Gastroesophageal sphincter (tissue), 4 donors: ENCODE results near the gene SH3RF1. TPM values are rescaled to one million over a fixed set of nuclear protein-coding genes. Genes with fewer than 3 reads are reported as not detected.
A peak's percentile ranks its signal among the peaks of the same experiment; 100 is the strongest.

Experiments used
- ATAC-seq: fragments of 150-250 bp; one replicate; pipeline ENCODE4 v1.9.1; 2016; ENCODE audit warnings: mild to moderate bottlenecking, moderate library complexity
- H3K27ac ChIP-seq, 4 donors: fragments of 200-600 bp; sonication (generic) in 3 of 4; 1 replicate in 3 of 4; 2 replicates in 1 of 4; pipeline ENCODE4 v1.5.1; 2016 to 2019
- H3K27me3 ChIP-seq: fragments of 200-600 bp; sonication (generic); one replicate; pipeline ENCODE4 v1.5.1; 2019
- H3K36me3 ChIP-seq, 2 donors: fragments of 200-600 bp; sonication (generic); one replicate each; pipeline ENCODE4 v1.5.1; 2019; ENCODE audit warnings: control low read depth in 1 of 2
- H3K4me1 ChIP-seq, 3 donors: fragments of 200-600 bp; sonication (generic); 1 replicate in 2 of 3; 2 replicates in 1 of 3; pipeline ENCODE4 v1.5.1; 2016 to 2019; ENCODE audit warnings: control low read depth in 2 of 3
- H3K4me3 ChIP-seq, 2 donors: fragments of 200-600 bp; sonication (generic); one replicate each; pipeline ENCODE4 v1.5.1; 2019; ENCODE audit warnings: mild to moderate bottlenecking in 1 of 2, moderate library complexity in 1 of 2
- H3K9me3 ChIP-seq, 3 donors: fragments of 200-600 bp; sonication (generic); one replicate each; pipeline ENCODE4 v1.5.1; 2017 to 2019; ENCODE audit warnings: control low read depth in 2 of 3
- CTCF ChIP-seq, 4 experiments: fragments of 200-600 bp in 2 of 4; fragments of 450-650 bp in 2 of 4; sonication (generic) in 1 of 4; IDR thresholded peaks; one replicate each; pipeline ENCODE4 v1.5.1; 2017 to 2019; ENCODE audit warnings: antibody characterized with exemption in 4 of 4, mild to moderate bottlenecking in 2 of 4, moderate library complexity in 2 of 4
- EP300 ChIP-seq: sonication (generic); formaldehyde crosslinking; IDR thresholded peaks from one replicate; pipeline ENCODE4 v1.6.1; 2017; ENCODE audit warnings: antibody characterized with exemption, mild to moderate bottlenecking
- POLR2A ChIP-seq, 2 donors: fragments of 450-650 bp; IDR thresholded peaks; one replicate each; pipeline ENCODE4 v1.6.1; 2017; ENCODE audit warnings: antibody characterized with exemption in 2 of 2, mild to moderate bottlenecking in 2 of 2, moderate library complexity in 1 of 2
- POLR2AphosphoS5 ChIP-seq: sonication (generic); formaldehyde crosslinking; IDR thresholded peaks from one replicate; pipeline ENCODE4 v1.6.1; 2017; ENCODE audit warnings: antibody characterized with exemption
- WGBS, 2 donors: methylation state at CpG; one replicate each; pipeline ENCODE4 v1.1.5; 2018; ENCODE audit warnings: low coverage in 1 of 2; 5-methylcytosine and 5-hydroxymethylcytosine counted together
- total RNA-seq, 4 donors: library from RNA; depleted of rRNA; stranded (reverse); fragments of >200 nt; gene quantifications; one replicate each; pipeline ENCODE4 v1.1.0, GENCODE V29; 2016

The SH3RF1 gene
- total RNA-seq, 4 donors from 2014 or later = 9.2 to 17.6 (median 13.3) TPM

- Histone ChIP-seq H3K36me3 (no peaks in the 10 kb centered on the region), H3K4me1 (peaks cover 0 to 48% (median 3%) of the 10 kb centered on the region in 3 donors), H3K4me3 (no peak overlapping the region), H3K27me3 (no peaks in the 10 kb centered on the region), H3K9me3 (no peaks in the 10 kb centered on the region), H3K27ac (no peak overlapping the region)
- ATAC-seq = no peak
- TF ChIP-seq EP300 (no peak), CTCF (IDR thresholded peaks at IDR 0.05) (no peak), POLR2A (IDR thresholded peaks at IDR 0.05) (no peak), POLR2AphosphoS5 (peak; percentile 92)
- 66 to 100% methylated on average over 3 to 4 of the region's 4 CpGs for WGBS, 2 donors
Measured at GRCh38 chr4:169225058-169225751, 45.6 kb downstream of the SH3RF1 start.

- Histone ChIP-seq H3K27ac (no peak overlapping the region), H3K27me3 (no peaks in the 10 kb centered on the region), H3K9me3 (no peaks in the 10 kb centered on the region), H3K4me3 (no peak overlapping the region), H3K36me3 (no peaks in the 10 kb centered on the region), H3K4me1 (peaks cover 0 to 53% (median 3%) of the 10 kb centered on the region in 3 donors)
- no peak for ATAC-seq
- TF ChIP-seq EP300 (no peak), POLR2A (IDR thresholded peaks at IDR 0.05) (no peak), CTCF (IDR thresholded peaks at IDR 0.05) (no peak), POLR2AphosphoS5 (no peak)
- 61 to 80% methylated on average over 2 to 6 of the region's 6 CpGs for WGBS, 2 donors
Measured at GRCh38 chr4:169222761-169223160, 48.0 kb downstream of the SH3RF1 start.

- Histone ChIP-seq H3K4me3 (no peak overlapping the region), H3K27ac (no peak overlapping the region), H3K9me3 (no peaks in the 10 kb centered on the region), H3K4me1 (peaks cover 0 to 48% (median 3%) of the 10 kb centered on the region in 3 donors), H3K36me3 (no peaks in the 10 kb centered on the region), H3K27me3 (no peaks in the 10 kb centered on the region)
- ATAC-seq = no peak
- 92 to 94% methylated on average over 3 of the region's 3 CpGs for WGBS, 2 donors
- TF ChIP-seq CTCF (IDR thresholded peaks at IDR 0.05) (no peak), POLR2A (IDR thresholded peaks at IDR 0.05) (no peak)
Measured at GRCh38 chr4:169221662-169222061, 49.1 kb downstream of the SH3RF1 start.

- TF ChIP-seq POLR2A (IDR thresholded peaks at IDR 0.05) = no peak
- TF ChIP-seq EP300 = no peak
- no peak for TF ChIP-seq CTCF (IDR thresholded peaks at IDR 0.05)
- no peak for TF ChIP-seq POLR2AphosphoS5
- 57 to 68% methylated on average over 7 of the region's 7 CpGs for WGBS, 2 donors
- ATAC-seq = no peak
- H3K4me3 ChIP-seq = no peak overlapping the region
- H3K27ac ChIP-seq = no peak overlapping the region
- no peaks in the 10 kb centered on the region for H3K36me3 ChIP-seq
- H3K9me3 ChIP-seq = no peaks in the 10 kb centered on the region
- H3K27me3 ChIP-seq = no peaks in the 10 kb centered on the region
- H3K4me1 ChIP-seq = peaks cover 0 to 41% (median 3%) of the 10 kb centered on the region in 3 donors
Measured at GRCh38 chr4:169220854-169221411, 49.8 kb downstream of the SH3RF1 start.

GRCh38 chr4:169220447-169220846 lies 50.3 kb downstream of the SH3RF1 start:
- Histone ChIP-seq H3K4me3 (no peak overlapping the region), H3K27ac (no peak overlapping the region), H3K9me3 (no peaks in the 10 kb centered on the region), H3K36me3 (no peaks in the 10 kb centered on the region), H3K4me1 (peaks cover 0 to 36% (median 3%) of the 10 kb centered on the region in 3 donors), H3K27me3 (no peaks in the 10 kb centered on the region)
- TF ChIP-seq CTCF (IDR thresholded peaks at IDR 0.05) (no peak), EP300 (no peak), POLR2A (IDR thresholded peaks at IDR 0.05) (no peak), POLR2AphosphoS5 (no peak)
- WGBS, 2 donors = 77 to 93% methylated on average over 3 of the region's 3 CpGs
- no peak for ATAC-seq
